CD8-positive, alpha-beta memory T cell (primary cell): ENCODE data around the gene SRPX. TPM values are rescaled to one million over a fixed set of nuclear protein-coding genes. Genes with fewer than 3 reads are reported as not detected.

Source experiments
- CTCF ChIA-PET: fragments of 350-600 bp; sonication (Branson Sonifier 250); formaldehyde crosslinking; loops from one replicate; lab custom pipeline; 2021; ENCODE audit warnings: antibody characterized with exemption; lab: Charles Lee
- POLR2A ChIA-PET: fragments of 350-600 bp; sonication (Branson Sonifier 250); formaldehyde crosslinking; loops from one replicate; lab custom pipeline; 2021; ENCODE audit warnings: antibody characterized with exemption; lab: Charles Lee
- DNase-seq, 5 donors: peaks; one replicate each; pipeline versions ENCODE4 v3.0.0 to v3.0.0-alpha.2; 2020 to 2022; ENCODE audit warnings: mixed read lengths in 1 of 5
- H3K27ac ChIP-seq: one replicate; pipeline ENCODE4 v1.7.0; 2013; ENCODE audit warnings: low read depth, mild to moderate bottlenecking, low read length, moderate library complexity
- H3K27me3 ChIP-seq: 2 replicates; pipeline ENCODE4 v1.7.0; 2013; ENCODE audit warnings: low read length, mild to moderate bottlenecking; ENCODE audit not compliant: insufficient read depth, poor library complexity, severe bottlenecking
- H3K36me3 ChIP-seq: 2 replicates; pipeline ENCODE4 v1.7.0; 2013; ENCODE audit warnings: mild to moderate bottlenecking, low read length, moderate library complexity; ENCODE audit not compliant: insufficient read depth
- H3K4me1 ChIP-seq: 2 replicates; pipeline ENCODE4 v1.7.0; 2013; ENCODE audit warnings: mild to moderate bottlenecking, low read length, moderate library complexity; ENCODE audit not compliant: insufficient read depth
- H3K4me3 ChIP-seq: 2 replicates; pipeline ENCODE4 v1.7.0; 2013; ENCODE audit warnings: mild to moderate bottlenecking, low read length
- H3K9me3 ChIP-seq: 2 replicates; pipeline ENCODE4 v1.7.0; 2013; ENCODE audit warnings: mild to moderate bottlenecking, low read length
- H3K27ac Mint-ChIP-seq, 8 donors: one replicate each; pipeline ENCODE4 v1.8.0; 2020 to 2021; ENCODE audit warnings: mixed read lengths in 8 of 8, mild to moderate bottlenecking in 6 of 8, inconsistent platforms in 3 of 8, moderate library complexity in 3 of 8
- H3K27me3 Mint-ChIP-seq, 2 donors: one replicate each; pipeline ENCODE4 v1.8.0; 2020 to 2021; ENCODE audit warnings: mixed read lengths in 2 of 2, mild to moderate bottlenecking in 1 of 2, moderate library complexity in 1 of 2
- H3K36me3 Mint-ChIP-seq, 3 donors: one replicate each; pipeline ENCODE4 v1.8.0; 2020 to 2021; ENCODE audit warnings: mixed read lengths in 3 of 3, inconsistent platforms in 1 of 3, mild to moderate bottlenecking in 1 of 3
- H3K4me1 Mint-ChIP-seq, 3 donors: one replicate each; pipeline ENCODE4 v1.8.0; 2020 to 2021; ENCODE audit warnings: mixed read lengths in 3 of 3, inconsistent platforms in 1 of 3, mild to moderate bottlenecking in 1 of 3
- H3K4me3 Mint-ChIP-seq, 7 donors: one replicate each; pipeline ENCODE4 v1.8.0; 2020 to 2021; ENCODE audit warnings: mixed read lengths in 7 of 7, mild to moderate bottlenecking in 6 of 7, moderate library complexity in 4 of 7, inconsistent platforms in 2 of 7
- H3K9me3 Mint-ChIP-seq, 5 donors: one replicate each; pipeline ENCODE4 v1.8.0; 2020 to 2022; ENCODE audit warnings: mixed read lengths in 5 of 5, mild to moderate bottlenecking in 3 of 5, moderate library complexity in 2 of 5, inconsistent platforms in 1 of 5
- polyA plus RNA-seq: library from polyadenylated mRNA; unstranded; fragments of 300-500 nt; fragmentation: Illumina TruSeq; gene quantifications from one replicate; pipeline ENCODE4 v1.2.3, GENCODE V29; 2021
- total RNA-seq, 2 experiments: library from RNA; stranded (reverse); gene quantifications; one replicate each; pipeline ENCODE4 v1.2.3, GENCODE V29; 2021

The SRPX gene
- total and polyA plus RNA-seq, 3 experiments from 2014 or later, result 0.18 TPM; not detected in 2

- Mint-ChIP-seq H3K4me1 (no peaks in the 10 kb centered on the region), H3K4me3 (no peak overlapping the region), H3K27ac (no peak overlapping the region), H3K27me3 (peaks cover 0 to 9% of the 10 kb centered on the region in 2 donors), H3K36me3 (no peaks in the 10 kb centered on the region), H3K9me3 (peaks cover 0 to 2% (median 0%) of the 10 kb centered on the region in 5 donors)
- H3K27ac ChIP-seq, result no peak overlapping the region
- H3K4me1 ChIP-seq, result no peaks in the 10 kb centered on the region
- H3K27me3 ChIP-seq, result no peaks in the 10 kb centered on the region
- no peak for DNase-seq
- H3K4me3 ChIP-seq, result no peak overlapping the region
- no peaks in the 10 kb centered on the region for H3K36me3 ChIP-seq
- POLR2A ChIA-PET, result no interaction called here
- CTCF ChIA-PET, result no interaction called here
- no peaks in the 10 kb centered on the region for H3K9me3 ChIP-seq
Measured at GRCh38 chrX:38117485-38117884, 103.2 kb downstream of the SRPX start.

DNA sequence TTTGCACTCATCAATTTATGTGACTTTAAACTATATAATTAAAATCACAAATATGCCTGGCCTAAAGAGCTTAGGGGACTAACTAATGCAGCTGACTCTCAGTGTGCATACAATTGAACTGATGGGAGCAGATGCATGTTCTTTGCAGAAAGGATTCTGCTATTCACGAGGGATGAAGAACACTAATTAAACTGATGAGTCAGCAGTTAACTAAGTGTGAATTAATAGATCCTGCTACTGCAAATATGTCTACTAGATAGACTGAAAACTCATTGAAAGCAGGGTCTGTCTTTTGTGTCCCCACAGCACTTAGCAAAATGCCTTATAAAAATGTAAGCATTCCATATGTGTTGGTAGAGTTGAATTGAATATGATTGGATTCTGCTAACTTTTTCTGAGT is 104.0 kb downstream of the SRPX start:
- H3K4me3 Mint-ChIP-seq, result no peak overlapping the region
- CTCF ChIA-PET, result no interaction called here
- H3K27ac ChIP-seq, result no peak overlapping the region
- POLR2A ChIA-PET, result no interaction called here
- DNase-seq, result no peak
- no peaks in the 10 kb centered on the region for H3K27me3 ChIP-seq
- no peaks in the 10 kb centered on the region for H3K9me3 ChIP-seq
- H3K36me3 Mint-ChIP-seq, result no peaks in the 10 kb centered on the region
- H3K9me3 Mint-ChIP-seq, result peaks cover 0 to 2% (median 0%) of the 10 kb centered on the region in 5 donors
- peaks cover 0 to 9% of the 10 kb centered on the region in 2 donors for H3K27me3 Mint-ChIP-seq
- H3K4me3 ChIP-seq, result no peak overlapping the region
- no peaks in the 10 kb centered on the region for H3K36me3 ChIP-seq
- no peaks in the 10 kb centered on the region for H3K4me1 ChIP-seq
- no peaks in the 10 kb centered on the region for H3K4me1 Mint-ChIP-seq
- no peak overlapping the region for H3K27ac Mint-ChIP-seq

GRCh38 chrX:38112566-38112965 is 108.1 kb downstream of the SRPX start:
- H3K36me3 ChIP-seq, result no peaks in the 10 kb centered on the region
- H3K27me3 ChIP-seq, result no peaks in the 10 kb centered on the region
- H3K4me3 ChIP-seq, result no peak overlapping the region
- ChIA-PET CTCF (no interaction called here), POLR2A (no interaction called here)
- H3K36me3 Mint-ChIP-seq, result no peaks in the 10 kb centered on the region
- H3K4me1 Mint-ChIP-seq, result no peaks in the 10 kb centered on the region
- H3K4me1 ChIP-seq, result no peaks in the 10 kb centered on the region
- peaks cover 0 to 2% (median 0%) of the 10 kb centered on the region in 5 donors for H3K9me3 Mint-ChIP-seq
- peaks cover 0 to 12% of the 10 kb centered on the region in 2 donors for H3K27me3 Mint-ChIP-seq
- no peak overlapping the region for H3K27ac Mint-ChIP-seq
- no peak for DNase-seq
- H3K4me3 Mint-ChIP-seq, result no peak overlapping the region
- no peak overlapping the region for H3K27ac ChIP-seq
- H3K9me3 ChIP-seq, result no peaks in the 10 kb centered on the region

DNA sequence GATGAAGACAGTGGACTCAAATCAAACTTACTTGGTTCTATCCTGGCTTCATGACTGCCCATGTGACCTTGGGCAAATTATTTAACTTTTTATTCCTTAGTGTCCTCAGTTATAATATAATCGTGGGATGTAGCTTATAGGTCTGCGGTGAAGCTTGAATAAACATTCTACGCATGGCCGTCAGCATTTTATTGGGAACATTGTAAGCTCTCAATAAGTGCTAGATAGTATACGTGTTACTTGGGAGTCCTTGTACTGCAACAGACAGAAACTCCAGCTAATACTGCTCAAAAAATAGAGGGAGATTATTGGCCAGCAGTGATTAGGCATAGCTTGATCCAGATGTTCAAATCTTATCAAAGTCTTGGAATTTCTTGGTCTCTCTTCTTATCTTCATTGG is 109.5 kb downstream of the SRPX start:
- H3K27ac Mint-ChIP-seq, result no peak overlapping the region
- DNase-seq, result no peak
- no peak overlapping the region for H3K4me3 Mint-ChIP-seq
- H3K27ac ChIP-seq, result no peak overlapping the region
- H3K4me1 Mint-ChIP-seq, result no peaks in the 10 kb centered on the region
- H3K9me3 ChIP-seq, result no peaks in the 10 kb centered on the region
- peaks cover 0 to 14% of the 10 kb centered on the region in 2 donors for H3K27me3 Mint-ChIP-seq
- H3K27me3 ChIP-seq, result no peaks in the 10 kb centered on the region
- no peaks in the 10 kb centered on the region for H3K4me1 ChIP-seq
- peaks cover 0 to 2% (median 0%) of the 10 kb centered on the region in 5 donors for H3K9me3 Mint-ChIP-seq
- no peak overlapping the region for H3K4me3 ChIP-seq
- CTCF ChIA-PET, result no interaction called here
- no peaks in the 10 kb centered on the region for H3K36me3 ChIP-seq
- POLR2A ChIA-PET, result no interaction called here
- no peaks in the 10 kb centered on the region for H3K36me3 Mint-ChIP-seq

DNA sequence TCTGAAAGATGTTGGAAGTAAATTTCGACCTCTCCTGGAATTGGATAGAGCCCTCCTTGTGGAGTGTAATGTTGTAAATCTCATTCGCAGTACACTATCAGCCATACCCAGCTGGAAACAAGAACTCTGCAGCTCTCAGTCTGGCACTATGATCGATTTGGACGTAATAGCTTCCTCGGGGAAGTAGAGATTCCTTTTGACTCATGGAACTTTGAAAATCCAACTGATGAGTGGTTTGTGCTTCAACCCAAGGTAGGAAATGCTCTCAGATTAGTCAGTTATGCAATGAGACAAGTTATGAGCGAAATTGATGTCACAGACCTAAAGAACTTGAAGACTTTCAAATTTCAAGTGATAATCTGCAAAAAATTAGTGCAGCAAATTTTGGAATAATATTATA is 110.4 kb downstream of the SRPX start:
- peaks cover 0 to 12% of the 10 kb centered on the region in 2 donors for H3K27me3 Mint-ChIP-seq
- H3K4me1 ChIP-seq, result no peaks in the 10 kb centered on the region
- no peaks in the 10 kb centered on the region for H3K4me1 Mint-ChIP-seq
- H3K9me3 ChIP-seq, result no peaks in the 10 kb centered on the region
- H3K4me3 ChIP-seq, result no peak overlapping the region
- H3K36me3 Mint-ChIP-seq, result no peaks in the 10 kb centered on the region
- peaks cover 0 to 2% (median 0%) of the 10 kb centered on the region in 5 donors for H3K9me3 Mint-ChIP-seq
- H3K27ac ChIP-seq, result no peak overlapping the region
- H3K27ac Mint-ChIP-seq, result no peak overlapping the region
- no peaks in the 10 kb centered on the region for H3K36me3 ChIP-seq
- H3K27me3 ChIP-seq, result no peaks in the 10 kb centered on the region
- DNase-seq, result no peak
- no peak overlapping the region for H3K4me3 Mint-ChIP-seq
- ChIA-PET CTCF (no interaction called here), POLR2A (no interaction called here)

- CTCF ChIA-PET, result no interaction called here
- Mint-ChIP-seq H3K4me1 (peaks cover 0 to 4% (median 0%) of the 10 kb centered on the region in 3 donors), H3K4me3 (no peak overlapping the region)
Measured at GRCh38 chrX:38109042-38109898, 111.4 kb downstream of the SRPX start.

DNA sequence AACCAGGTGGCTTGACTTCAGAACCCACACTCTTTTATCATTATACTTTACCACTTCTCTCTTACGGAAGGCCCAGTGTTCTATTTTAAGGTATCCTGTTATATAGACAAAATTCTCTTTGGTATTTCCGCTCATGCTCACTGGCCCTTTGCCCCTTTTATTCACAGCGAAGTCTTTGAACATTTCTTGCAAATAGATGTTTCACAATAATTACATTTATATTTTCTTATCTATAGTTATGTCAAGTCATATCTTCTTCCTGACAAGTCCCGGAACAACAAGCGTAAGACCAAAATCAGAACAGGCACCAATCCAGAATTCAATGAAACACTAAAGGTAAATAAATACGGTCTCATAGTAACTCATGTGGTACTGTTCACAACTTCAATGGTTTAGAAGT is 112.3 kb downstream of the SRPX start:
- POLR2A ChIA-PET, result no interaction called here
- Histone ChIP-seq H3K27ac (no peak overlapping the region), H3K27me3 (no peaks in the 10 kb centered on the region), H3K36me3 (no peaks in the 10 kb centered on the region), H3K9me3 (no peaks in the 10 kb centered on the region), H3K4me3 (no peak overlapping the region), H3K4me1 (no peaks in the 10 kb centered on the region)
- CTCF ChIA-PET, result no interaction called here
- Mint-ChIP-seq H3K27me3 (peaks cover 0 to 6% of the 10 kb centered on the region in 2 donors), H3K4me3 (no peak overlapping the region), H3K4me1 (peaks cover 0 to 4% (median 0%) of the 10 kb centered on the region in 3 donors), H3K27ac (no peak overlapping the region), H3K9me3 (no peaks in the 10 kb centered on the region), H3K36me3 (no peaks in the 10 kb centered on the region)
- no peak for DNase-seq

More at GRCh38 chrX:38109042-38109898, 111.4 kb downstream of the SRPX start:
- Mint-ChIP-seq H3K27ac (no peak overlapping the region), H3K27me3 (peaks cover 0 to 8% of the 10 kb centered on the region in 2 donors), H3K36me3 (no peaks in the 10 kb centered on the region), H3K9me3 (no peaks in the 10 kb centered on the region)
- Histone ChIP-seq H3K36me3 (no peaks in the 10 kb centered on the region), H3K9me3 (no peaks in the 10 kb centered on the region), H3K27me3 (no peaks in the 10 kb centered on the region), H3K4me1 (no peaks in the 10 kb centered on the region), H3K27ac (no peak overlapping the region), H3K4me3 (no peak overlapping the region)
- POLR2A ChIA-PET, result no interaction called here
- DNase-seq, result no peak

DNA sequence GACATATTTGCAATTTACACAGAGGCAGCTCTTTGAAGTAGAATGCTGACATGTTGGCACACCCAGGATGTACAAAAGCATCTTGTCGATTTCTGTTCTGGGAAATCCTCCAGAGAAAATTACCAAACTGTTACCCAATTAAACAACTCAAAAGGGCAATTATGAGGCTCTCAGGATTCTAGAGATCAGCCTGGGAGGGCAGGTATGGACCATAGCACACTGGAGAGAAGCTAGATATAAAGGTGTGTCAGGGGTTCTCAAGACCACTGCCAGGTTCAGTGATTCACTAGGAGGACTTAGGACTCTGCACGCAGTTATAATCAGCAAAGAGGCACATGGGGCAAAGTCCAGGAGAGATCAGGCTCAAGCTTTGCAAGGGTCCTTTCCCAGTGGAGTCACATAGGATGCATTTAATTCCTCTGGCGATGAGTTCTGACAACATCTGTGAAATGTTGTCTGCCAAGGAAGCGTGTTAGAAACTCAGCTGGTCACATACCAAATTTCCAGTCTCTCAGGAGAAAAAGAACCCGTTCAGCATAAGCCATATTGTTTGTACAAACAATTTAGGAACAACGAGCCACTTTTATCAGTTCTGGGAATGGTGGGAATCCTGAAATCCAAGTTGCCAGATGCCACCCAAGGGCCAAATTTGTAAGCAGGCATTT is 113.5 kb downstream of the SRPX start:
- Mint-ChIP-seq H3K4me1 (peaks cover 0 to 7% (median 0%) of the 10 kb centered on the region in 3 donors), H3K36me3 (no peaks in the 10 kb centered on the region), H3K27ac (no peak overlapping the region), H3K4me3 (no peak overlapping the region), H3K27me3 (peaks cover 0 to 7% of the 10 kb centered on the region in 2 donors), H3K9me3 (no peaks in the 10 kb centered on the region)
- POLR2A ChIA-PET, result no interaction called here
- no peak overlapping the region for H3K4me3 ChIP-seq
- no peaks in the 10 kb centered on the region for H3K36me3 ChIP-seq
- DNase-seq, result no peak
- CTCF ChIA-PET, result no interaction called here
- H3K4me1 ChIP-seq, result no peaks in the 10 kb centered on the region
- H3K27me3 ChIP-seq, result no peaks in the 10 kb centered on the region
- H3K9me3 ChIP-seq, result no peaks in the 10 kb centered on the region
- H3K27ac ChIP-seq, result no peak overlapping the region
